HepG2 (cell line): ENCODE measurements around the gene ITGB2. TPM values are rescaled to one million over a fixed set of nuclear protein-coding genes. Genes with fewer than 3 reads are reported as not detected.

Source experiments
- AKNA ChIP-seq: sonication (generic); formaldehyde crosslinking; IDR thresholded peaks from 2 replicates; pipeline ENCODE4 v1.4.0; 2020; ENCODE audit warnings: missing genetic modification reagents, borderline replicate concordance
- ATF7-NPFF ChIP-seq: sonication (generic); formaldehyde crosslinking; IDR thresholded peaks from 2 replicates; pipeline ENCODE4 v1.8.1; 2023; ENCODE audit warnings: mild to moderate bottlenecking, low read depth, missing genetic modification reagents, moderate library complexity
- HDAC2 ChIP-seq: sonication (generic); formaldehyde crosslinking; IDR thresholded peaks from 2 replicates; pipeline ENCODE4 v1.4.0; 2020; ENCODE audit warnings: missing genetic modification reagents
- HMG20B ChIP-seq: conservative IDR thresholded peaks from 2 replicates; pipeline ENCODE4 v1.6.1; 2016; ENCODE audit warnings: missing genetic modification reagents, missing compliant biosample characterization
- HOXA7 ChIP-seq: sonication (generic); formaldehyde crosslinking; IDR thresholded peaks from 2 replicates; pipeline ENCODE4 v1.8.1; 2022; ENCODE audit warnings: mild to moderate bottlenecking, missing genetic modification reagents, moderate library complexity
- LCORL ChIP-seq, 2 experiments: fragments of 450-650 bp in 1 of 2; sonication (generic) in 1 of 2; formaldehyde crosslinking in 1 of 2; IDR thresholded peaks; 2 replicates each; pipeline versions ENCODE4 v1.5.0 to v1.6.1; 2017 to 2020; ENCODE audit warnings: antibody characterized with exemption in 1 of 2, missing genetic modification reagents in 1 of 2
- MLLT10 ChIP-seq: sonication (generic); formaldehyde crosslinking; IDR thresholded peaks from 2 replicates; pipeline ENCODE4 v1.4.0; 2020; ENCODE audit warnings: missing genetic modification reagents
- NAIF1 ChIP-seq: sonication (generic); formaldehyde crosslinking; IDR thresholded peaks from 2 replicates; pipeline ENCODE4 v1.5.0; 2020; ENCODE audit warnings: mild to moderate bottlenecking, missing genetic modification reagents, borderline replicate concordance
- POGZ ChIP-seq: sonication (generic); formaldehyde crosslinking; IDR thresholded peaks from 2 replicates; pipeline ENCODE4 v1.4.0; 2020; ENCODE audit warnings: mild to moderate bottlenecking, missing genetic modification reagents
- RAD51 ChIP-seq: fragments of 450-650 bp; IDR thresholded peaks from 2 replicates; pipeline ENCODE4 v1.6.1; 2016; ENCODE audit warnings: borderline replicate concordance
- RARG ChIP-seq: sonication (generic); formaldehyde crosslinking; IDR thresholded peaks from 2 replicates; pipeline ENCODE4 v1.4.0; 2020; ENCODE audit warnings: low read depth, mild to moderate bottlenecking, missing genetic modification reagents
- SPEN ChIP-seq: sonication (generic); formaldehyde crosslinking; IDR thresholded peaks from 2 replicates; pipeline ENCODE4 v1.5.1; 2020; ENCODE audit warnings: low read depth, mild to moderate bottlenecking, missing genetic modification reagents
- SRF ChIP-seq: IDR thresholded peaks from 2 replicates; pipeline ENCODE4 v1.6.1; 2011; ENCODE audit warnings: mild to moderate bottlenecking, low read depth, low read length, moderate library complexity
- STAT5B ChIP-seq: sonication (generic); formaldehyde crosslinking; IDR thresholded peaks from 2 replicates; pipeline ENCODE4 v1.4.0; 2020; ENCODE audit warnings: missing genetic modification reagents
- THRA ChIP-seq: sonication (generic); formaldehyde crosslinking; IDR thresholded peaks from 2 replicates; pipeline ENCODE4 v1.4.0; 2020; ENCODE audit warnings: missing genetic modification reagents, borderline replicate concordance
- TOE1 ChIP-seq: sonication (generic); formaldehyde crosslinking; IDR thresholded peaks from 2 replicates; pipeline ENCODE4 v1.4.0; 2020; ENCODE audit warnings: mild to moderate bottlenecking, missing genetic modification reagents
- ZBTB7A ChIP-seq: sonication (generic); formaldehyde crosslinking; IDR thresholded peaks from 2 replicates; pipeline ENCODE4 v1.8.0; 2022; ENCODE audit warnings: mild to moderate bottlenecking, missing genetic modification reagents
- ZFP37 ChIP-seq: sonication (generic); formaldehyde crosslinking; IDR thresholded peaks from 2 replicates; pipeline ENCODE4 v1.4.0; 2020; ENCODE audit warnings: missing genetic modification reagents, borderline replicate concordance
- ZMYM2 ChIP-seq: sonication (generic); formaldehyde crosslinking; IDR thresholded peaks from 2 replicates; pipeline ENCODE4 v1.8.0; 2022; ENCODE audit warnings: mild to moderate bottlenecking, missing genetic modification reagents
- ZMYM3 ChIP-seq: sonication (generic); formaldehyde crosslinking; IDR thresholded peaks from 2 replicates; pipeline ENCODE4 v1.5.1; 2020; ENCODE audit warnings: mild to moderate bottlenecking, missing genetic modification reagents
- ZNF101 ChIP-seq: sonication (generic); formaldehyde crosslinking; IDR thresholded peaks from 2 replicates; pipeline ENCODE4 v1.4.0; 2020; ENCODE audit warnings: mild to moderate bottlenecking, low read depth, missing genetic modification reagents, borderline replicate concordance
- ZNF121 ChIP-seq: sonication (generic); formaldehyde crosslinking; IDR thresholded peaks from 2 replicates; pipeline ENCODE4 v1.5.0; 2020; ENCODE audit warnings: mild to moderate bottlenecking, missing genetic modification reagents
- ZNF124 ChIP-seq: sonication (generic); formaldehyde crosslinking; IDR thresholded peaks from 2 replicates; pipeline ENCODE4 v1.4.0; 2020; ENCODE audit warnings: missing genetic modification reagents
- ZNF441 ChIP-seq: sonication (generic); formaldehyde crosslinking; IDR thresholded peaks from 2 replicates; pipeline ENCODE4 v1.7.0; 2021; ENCODE audit warnings: missing genetic modification reagents, borderline replicate concordance
- ZNF788 ChIP-seq: sonication (generic); formaldehyde crosslinking; IDR thresholded peaks from 2 replicates; pipeline ENCODE4 v1.5.0; 2020; ENCODE audit warnings: mild to moderate bottlenecking, missing genetic modification reagents, borderline replicate concordance
- polyA plus RNA-seq, 8 experiments: library from polyadenylated mRNA; depleted of rRNA in 3 of 8; stranded (reverse) in 7 of 8; unstranded in 1 of 8; fragments of >200 nt; fragmentation: Illumina TruSeq in 4 of 8; extraction: Trizol in 4 of 8; gene quantifications; 2 replicates each; pipeline versions ENCODE4 v1.2.1 to v1.2.3, GENCODE V29; 2011 to 2016; ENCODE audit warnings: low read depth in 4 of 8, missing spikeins in 1 of 8, mixed read lengths in 1 of 8; ENCODE audit not compliant: insufficient read depth in 1 of 8
- total RNA-seq, 5 experiments: library from RNA; depleted of rRNA; stranded (reverse); fragments of >200 nt; fragmentation: Illumina TruSeq; extraction: Trizol; gene quantifications; 2 replicates each; pipeline ENCODE4 v1.2.3, GENCODE V29; 2016; ENCODE audit warnings: low read depth in 1 of 5

The ITGB2 gene
- total and polyA plus RNA-seq, 2 of the 13 experiments (the other 11 are each of a cell fraction or from before 2014, with no cell fraction given) = 4.2 to 18.0 TPM

- no peak for TF ChIP-seq ZNF101
- TF ChIP-seq STAT5B (CRISPR knock-in tag) = no peak
- TF ChIP-seq ZNF441 (CRISPR knock-in tag) = no peak
- no peak for TF ChIP-seq ZNF124 (CRISPR knock-in tag)
- TF ChIP-seq ATF7-NPFF (CRISPR knock-in tag) = no peak
- peak; percentile 59; the same call in 1 of the 2 replicates for TF ChIP-seq SPEN
- TF ChIP-seq SRF = no peak
- TF ChIP-seq POGZ (CRISPR knock-in tag) = no peak
- no peak for TF ChIP-seq NAIF1 (CRISPR knock-in tag)
- TF ChIP-seq HDAC2 (CRISPR knock-in tag) = peak; percentile 47; the same call in 1 of the 2 replicates
- 0 out of 2 replicates have a peak, but pooled peaks have one; percentile 26 for TF ChIP-seq ZNF788 (CRISPR knock-in tag)
- TF ChIP-seq TOE1 (CRISPR knock-in tag) = no peak
- no peak for TF ChIP-seq MLLT10 (CRISPR knock-in tag)
- TF ChIP-seq HOXA7 = no peak
- TF ChIP-seq HMG20B (CRISPR knock-in tag) = no peak
- TF ChIP-seq ZBTB7A (CRISPR knock-in tag) = peak; percentile 66; the same call in 1 of the 2 replicates
- TF ChIP-seq ZMYM2 = no peak
- TF ChIP-seq ZMYM3 (CRISPR knock-in tag) = peak; percentile 29
- no peak for TF ChIP-seq ZNF121 (CRISPR knock-in tag)
- TF ChIP-seq THRA = peak; percentile 45; the same call in 1 of the 2 replicates
- no peak for TF ChIP-seq ZFP37 (CRISPR knock-in tag)
- no peak for TF ChIP-seq RAD51
- no peak for TF ChIP-seq LCORL (IDR thresholded peaks at IDR 0.05)
- peak; percentile 86 for TF ChIP-seq LCORL (CRISPR knock-in tag; IDR thresholded peaks at IDR 0.05)
- TF ChIP-seq AKNA (CRISPR knock-in tag) = no peak
- no peak for TF ChIP-seq RARG (CRISPR knock-in tag)
Observed at GRCh38 chr21:44910229-44911067, 10.3 kb downstream of the ITGB2 start (continued).
